A549 (cell line): Measurements from ENCODE around the gene FLNB. TPM values are rescaled to one million over a fixed set of nuclear protein-coding genes. Genes with fewer than 3 reads are reported as not detected.

Experiments used
- ATAC-seq, 2 experiments: fragments of 200-7000 bp in 1 of 2; fragments of >200 bp in 1 of 2; cut with Nextera tagmentation in 1 of 2; cut with Tn5 transposase in 1 of 2; 3 replicates each; pipeline versions ENCODE4 v1.8.0 to v1.9.1; 2018 to 2020; ENCODE audit warnings: mild to moderate bottlenecking in 1 of 2, moderate library complexity in 1 of 2
- CTCF ChIA-PET: fragments of 300-600 bp; sonication (Branson Sonifier 250); formaldehyde crosslinking; extraction: SDS; loops from one replicate; lab custom pipeline; 2021; ENCODE audit warnings: antibody characterized with exemption, inconsistent platforms; lab: Yijun Ruan, JAX
- POLR2A ChIA-PET: fragments of 350-600 bp; formaldehyde crosslinking; extraction: SDS; loops from one replicate; lab custom pipeline; 2021; ENCODE audit warnings: antibody characterized with exemption, inconsistent platforms; lab: Yijun Ruan, JAX
- DNase-seq, 2 experiments: peaks; one replicate each; pipeline versions ENCODE4 v3.0.0 to v3.0.0-alpha.2; 2011 to 2016; ENCODE audit warnings: low read depth in 1 of 2, low spot score in 1 of 2
- FAIRE-seq: peaks from 2 replicates; lab custom pipeline; 2011; peaks lifted over from hg19 to GRCh38; lab: Jason Lieb, UNC
- H3K27ac ChIP-seq, 2 experiments: fragments of >200 bp; sonication (Bioruptor Twin); formaldehyde crosslinking; 3 replicates each; pipeline ENCODE4 v1.5.1; 2016 to 2017
- H3K4me1 ChIP-seq: fragments of >200 bp; sonication (Bioruptor Twin); formaldehyde crosslinking; 3 replicates; pipeline ENCODE4 v1.6.1; 2016
- H3K4me2 ChIP-seq: fragments of >200 bp; sonication (Bioruptor Twin); formaldehyde crosslinking; 3 replicates; pipeline ENCODE4 v1.6.1; 2016
- H3K4me3 ChIP-seq: fragments of >200 bp; sonication (Bioruptor Twin); formaldehyde crosslinking; 3 replicates; pipeline ENCODE4 v1.5.1; 2016
- H3K9me3 ChIP-seq: fragments of >200 bp; sonication (Bioruptor Twin); formaldehyde crosslinking; 3 replicates; pipeline ENCODE4 v1.6.1; 2016
- CBX2 ChIP-seq: fragments of 200-600 bp; sonication (generic); IDR thresholded peaks from 2 replicates; pipeline ENCODE4 v1.6.1; 2016; ENCODE audit warnings: low read depth, mild to moderate bottlenecking, borderline replicate concordance
- CEBPB ChIP-seq, 2 experiments: fragments of >200 bp in 1 of 2; sonication (Bioruptor Twin) in 1 of 2; formaldehyde crosslinking in 1 of 2; IDR thresholded peaks; 2 replicates each; pipeline ENCODE4 v1.6.1; 2012 to 2016
- CHD4 ChIP-seq: fragments of 200-600 bp; sonication (generic); IDR thresholded peaks from 2 replicates; pipeline ENCODE4 v1.6.1; 2016; ENCODE audit warnings: antibody characterized with exemption, mild to moderate bottlenecking, borderline replicate concordance
- FOSL2 ChIP-seq, 2 experiments: fragments of 450-650 bp in 1 of 2; fragments of >200 bp in 1 of 2; sonication (Bioruptor Twin) in 1 of 2; formaldehyde crosslinking; IDR thresholded peaks; 2 replicates each; pipeline versions ENCODE4 v1.5.0 to v1.6.1; 2016 to 2020; ENCODE audit warnings: mild to moderate bottlenecking in 1 of 2, moderate library complexity in 1 of 2
- GATA3 ChIP-seq: IDR thresholded peaks from 2 replicates; pipeline ENCODE4 v1.6.1; 2012; ENCODE audit warnings: borderline replicate concordance
- HDAC2 ChIP-seq: fragments of 200-600 bp; sonication (generic); IDR thresholded peaks from 2 replicates; pipeline ENCODE4 v1.6.1; 2016
- HEYL ChIP-seq: fragments of 250-450 bp; sonication (Bioruptor Pico); IDR thresholded peaks from 2 replicates; pipeline ENCODE4 v1.8.0; 2021; ENCODE audit warnings: mild to moderate bottlenecking, moderate library complexity
- HOXA7 ChIP-seq: fragments of 250-450 bp; sonication (Bioruptor Pico); IDR thresholded peaks from 2 replicates; pipeline ENCODE4 v1.5.0; 2020; ENCODE audit warnings: mild to moderate bottlenecking, moderate library complexity
- HOXB5 ChIP-seq: fragments of 250-450 bp; sonication (Bioruptor Pico); IDR thresholded peaks from 2 replicates; pipeline ENCODE4 v1.5.0; 2020; ENCODE audit warnings: mild to moderate bottlenecking, moderate library complexity
- MAX ChIP-seq: IDR thresholded peaks from 2 replicates; pipeline ENCODE4 v1.6.1; 2012
- MAZ ChIP-seq: fragments of 150-350 bp; IDR thresholded peaks from 2 replicates; pipeline ENCODE4 v1.6.1; 2014; ENCODE audit warnings: antibody characterized with exemption, low read depth, low read length, borderline replicate concordance
- PHF8 ChIP-seq: fragments of 200-600 bp; sonication (generic); IDR thresholded peaks from 2 replicates; pipeline ENCODE4 v1.6.1; 2016; ENCODE audit warnings: low read depth, mild to moderate bottlenecking, antibody characterized with exemption, moderate library complexity, borderline replicate concordance
- SMC3 ChIP-seq: fragments of >200 bp; sonication (Bioruptor Twin); formaldehyde crosslinking; IDR thresholded peaks from 3 replicates; pipeline ENCODE4 v1.6.1; 2018; ENCODE audit warnings: inconsistent platforms
- SREBF2 ChIP-seq: fragments of 450-650 bp; IDR thresholded peaks from 2 replicates; pipeline ENCODE4 v1.6.1; 2014; ENCODE audit warnings: mild to moderate bottlenecking, moderate library complexity
- USF2 ChIP-seq: fragments of 450-650 bp; IDR thresholded peaks from 2 replicates; pipeline ENCODE4 v1.6.1; 2014; ENCODE audit warnings: antibody characterized with exemption
- ZC3H11A ChIP-seq: fragments of 450-650 bp; IDR thresholded peaks from 2 replicates; pipeline ENCODE4 v1.6.1; 2014; ENCODE audit warnings: antibody characterized with exemption, mild to moderate bottlenecking
- WGBS: methylation state at CpG from one replicate; pipeline ENCODE4 v1.1.6; 2017; ENCODE audit errors: missing lambda C conversion rate; 5-methylcytosine and 5-hydroxymethylcytosine counted together
- polyA plus RNA-seq, 4 experiments: library from polyadenylated mRNA; depleted of rRNA in 3 of 4; stranded (reverse); fragments of >200 nt; fragmentation: RNase III in 1 of 4; extraction: RNeasy Plus Mini Kit Qiagen cat#74134 plus additional on column Dnase treatment in 1 of 4; gene quantifications; 2 replicates in 3 of 4; 3 replicates in 1 of 4; pipeline ENCODE4 v1.2.3, GENCODE V29; 2011 to 2017

FLNB gene
- polyA plus RNA-seq, 2 of the 4 experiments (the other 2 are of a cell fraction): 235 to 439 TPM

- no peak for TF ChIP-seq HEYL (CRISPR knock-in tag)
- TF ChIP-seq ZC3H11A: no peak
- TF ChIP-seq, all 56 proteins: peak for 0
Measured at GRCh38 chr3:58001979-58002378, 6.2 kb upstream of the FLNB start (continued).

- POLR2A ChIA-PET: no interaction called here
Measured at GRCh38 chr3:58003093-58003492, 5.1 kb upstream of the FLNB start.

GRCh38 chr3:58004973-58005372 is 3.2 kb upstream of the FLNB start:
- Histone ChIP-seq H3K9me3 (no peaks in the 10 kb centered on the region), H3K4me2 (0 out of 3 replicates have a peak overlapping the region, but pooled peaks have one; percentile 23), H3K4me1 (peaks cover 32% of the 10 kb centered on the region), H3K4me3 (no peak overlapping the region), H3K27ac (peak overlapping the region; percentile 84 to 97)
- ChIA-PET POLR2A (no interaction called here), CTCF (interaction anchor here (1.0 to 1.5 kb wide), 5 partner anchors 17 to 66 kb away, joined by 3 to 7 read pairs (median 4); no protein-coding TSS in a partner anchor)
- FAIRE-seq: no peak
- no peak for TF ChIP-seq FOSL2 (IDR thresholded peaks at IDR 0.05)
- TF ChIP-seq FOSL2 (CRISPR knock-in tag; IDR thresholded peaks at IDR 0.05): peak; percentile 60
- no peak for TF ChIP-seq SMC3
- WGBS: 48% methylated on average over 6 of the region's 6 CpGs
- no peak for ATAC-seq
- DNase-seq: no peak

More at GRCh38 chr3:58003093-58003492, 5.1 kb upstream of the FLNB start:
- Histone ChIP-seq H3K4me3 (no peak overlapping the region), H3K4me1 (peaks cover 51% of the 10 kb centered on the region), H3K27ac (peak overlapping the region; percentile 29 to 97; a peak in 4 of 6 replicates), H3K9me3 (no peaks in the 10 kb centered on the region), H3K4me2 (no peak overlapping the region)
- no peak for TF ChIP-seq CBX2
- ATAC-seq (no peak), FAIRE-seq (no peak), DNase-seq (no peak)
- 68% methylated on average over 4 of the region's 5 CpGs for WGBS
- CTCF ChIA-PET: no interaction called here

- Histone ChIP-seq H3K27ac (peak overlapping the region; percentile 84 to 97), H3K4me2 (no peak overlapping the region; the same call in 2 of the 3 replicates), H3K4me1 (peaks cover 32% of the 10 kb centered on the region), H3K9me3 (no peaks in the 10 kb centered on the region), H3K4me3 (no peak overlapping the region)
- ChIA-PET CTCF (interaction anchor here (0.5 to 1.5 kb wide), 7 partner anchors 17 to 66 kb away, joined by 3 to 7 read pairs (median 4); no protein-coding TSS in a partner anchor), POLR2A (no interaction called here)
- FAIRE-seq (no peak), DNase-seq (peak in 1 of 2 experiments; percentile 55), ATAC-seq (peak; percentile 3 to 8; a peak in 4 of 6 replicates)
- TF ChIP-seq FOSL2 (IDR thresholded peaks at IDR 0.05) (no peak), FOSL2 (CRISPR knock-in tag; IDR thresholded peaks at IDR 0.05) (peak; percentile 26; the same call in 1 of the 2 replicates), CBX2 (no peak), CEBPB (IDR thresholded peaks at IDR 0.05) (0 out of 4 replicates have a peak, but pooled peaks of 1 of the 2 experiments have one; percentile 5)
- 44% methylated on average over 2 of the region's 2 CpGs for WGBS
Measured at GRCh38 chr3:58005669-58006068, 2.6 kb upstream of the FLNB start.

- H3K27ac ChIP-seq: peak overlapping the region; percentile 84 to 97
- H3K4me2 ChIP-seq: no peak overlapping the region
- FAIRE-seq (no peak), DNase-seq (no peak), ATAC-seq (no peak)
- 69% methylated on average over 6 of the region's 6 CpGs for WGBS
- H3K9me3 ChIP-seq: no peaks in the 10 kb centered on the region
- TF ChIP-seq HDAC2 (no peak), HOXB5 (no peak)
- ChIA-PET CTCF (interaction anchor here (1.4 to 1.5 kb wide), 3 partner anchors 44 to 96 kb away, joined by 3 to 13 read pairs (median 3); no protein-coding TSS in a partner anchor), POLR2A (no interaction called here)
- H3K4me1 ChIP-seq: peaks cover 32% of the 10 kb centered on the region
- no peak overlapping the region for H3K4me3 ChIP-seq
Measured at GRCh38 chr3:58006661-58007060, 1.6 kb upstream of the FLNB start.

- CTCF ChIA-PET: interaction anchor here (0.5 to 2.4 kb wide), 19 partner anchors 9 to 441 kb away, joined by 3 to 18 read pairs (median 5); no protein-coding TSS in a partner anchor
- peaks cover 43% of the 10 kb centered on the region for H3K4me1 ChIP-seq
- no peak for TF ChIP-seq SREBF2
- TF ChIP-seq PHF8: no peak
- no peak for TF ChIP-seq USF2
- TF ChIP-seq GATA3: no peak
- no peak for TF ChIP-seq HOXB5
- no peak for TF ChIP-seq HOXA7
- TF ChIP-seq HDAC2: no peak
- no peak for TF ChIP-seq MAX
- no peak for TF ChIP-seq CHD4
- no peak for TF ChIP-seq MAZ
- TF ChIP-seq, all 56 proteins: peak for 0
- POLR2A ChIA-PET: interaction anchor here (0.9 to 1.7 kb wide), 5 partner anchors 9 to 47 kb away, joined by 3 to 5 read pairs (median 3); no protein-coding TSS in a partner anchor
- Histone ChIP-seq H3K4me3 (peak overlapping the region; percentile 99), H3K4me2 (peak overlapping the region; percentile 87), H3K9me3 (no peaks in the 10 kb centered on the region), H3K27ac (peak overlapping the region; percentile 84 to 97)
- ATAC-seq (peak; percentile 17 to 18; a peak in 4 of 6 replicates), DNase-seq (no peak), FAIRE-seq (no peak)
- WGBS: 0% methylated on average over 12 of the region's 33 CpGs
Measured at GRCh38 chr3:58009026-58009748, 965 bp downstream of the FLNB start.
